Measurements from ENCODE around the gene FHIT.

Gene FHIT

GRCh38 chr3:60136601-60137000 lies 1114.7 kb downstream of the FHIT start:
- no peak for DNase-seq

DNA sequence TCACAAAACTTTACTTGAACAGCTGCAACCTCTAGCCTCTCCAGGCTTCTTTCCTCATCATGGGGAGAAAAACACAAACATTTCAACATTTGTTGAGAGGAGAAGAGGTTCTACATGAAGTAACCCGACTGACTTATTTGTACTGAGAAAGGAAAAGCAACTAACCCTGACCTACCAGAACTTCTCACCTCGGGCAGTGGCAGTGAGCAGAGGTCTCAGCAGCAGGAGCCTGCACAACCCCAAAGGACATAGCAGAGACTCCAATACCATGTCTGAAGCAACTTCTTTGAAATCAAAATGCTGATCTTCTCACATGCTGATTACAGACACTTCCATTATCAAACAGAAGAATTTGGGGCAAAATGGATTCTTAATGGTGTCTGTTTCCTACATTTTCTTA lies 1115.8 kb downstream of the FHIT start:
- no peak for DNase-seq

DNA sequence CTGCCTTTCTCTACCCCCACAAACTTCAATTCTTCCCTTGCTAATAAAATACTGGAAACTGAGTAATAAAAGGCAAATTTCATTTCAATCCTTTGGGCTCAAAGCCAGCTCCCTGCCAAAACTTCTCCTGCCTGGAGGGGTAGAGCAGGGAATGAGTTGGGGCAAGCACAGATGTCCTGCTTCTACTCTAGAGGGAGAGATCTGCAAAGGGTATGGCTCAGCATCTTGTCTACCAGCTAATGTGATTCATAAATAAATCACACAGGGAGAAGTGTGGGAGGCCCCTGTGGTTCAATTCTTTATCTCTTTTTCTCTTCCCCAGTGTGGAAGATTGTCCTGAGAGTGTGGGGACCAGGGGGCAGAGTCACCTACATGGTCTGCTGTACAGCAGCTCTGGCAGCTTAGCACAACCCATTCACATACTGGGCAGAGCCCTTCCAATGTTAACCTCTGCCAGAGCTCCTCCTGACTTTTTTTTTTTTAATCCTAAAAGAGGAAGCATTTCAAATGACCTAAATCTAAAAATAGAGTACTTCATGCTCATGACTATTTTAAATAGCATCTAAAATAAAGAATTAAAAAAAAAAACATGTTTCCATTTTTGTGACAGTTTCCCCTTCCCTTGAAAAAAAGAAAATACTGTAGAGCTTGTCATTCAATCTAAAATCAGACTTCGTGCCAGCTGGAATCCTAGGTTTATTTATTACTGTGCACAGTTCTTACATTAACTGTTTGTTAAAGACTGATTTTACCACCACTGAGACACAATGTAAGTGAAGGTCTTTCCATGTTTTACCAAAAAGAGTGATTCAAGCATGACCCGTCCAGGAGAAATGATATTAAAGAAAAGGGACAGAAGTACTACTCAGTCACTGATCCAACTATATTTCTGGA lies 1117.7 kb downstream of the FHIT start:
- DNase-seq, result no peak

GRCh38 chr3:60131618-60132017 lies 1119.6 kb downstream of the FHIT start:
- no peak for DNase-seq

GRCh38 chr3:60126511-60127304 lies 1124.5 kb downstream of the FHIT start:
- no peak for DNase-seq

DNA sequence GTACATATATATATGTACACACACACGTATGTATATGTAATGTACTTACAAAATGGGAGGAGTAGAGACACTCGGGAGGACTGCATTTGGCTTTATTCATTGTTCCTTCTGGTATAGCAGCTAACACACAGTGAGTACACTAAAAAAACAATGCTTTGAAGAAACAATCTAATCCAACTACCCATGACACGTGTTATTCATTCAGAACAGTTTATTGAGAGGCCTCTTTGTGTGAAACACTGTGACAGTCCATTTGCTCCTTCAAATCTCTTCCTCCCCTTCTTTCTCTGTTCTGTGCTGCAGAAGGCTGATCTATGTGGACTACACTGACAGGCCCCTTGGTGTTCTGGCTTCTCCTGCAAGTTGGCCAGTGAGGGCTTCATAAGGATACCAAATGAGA lies 1125.6 kb downstream of the FHIT start:
- no peak for DNase-seq

GRCh38 chr3:60120245-60120644 lies 1131.0 kb downstream of the FHIT start:
- no peak for DNase-seq

DNA sequence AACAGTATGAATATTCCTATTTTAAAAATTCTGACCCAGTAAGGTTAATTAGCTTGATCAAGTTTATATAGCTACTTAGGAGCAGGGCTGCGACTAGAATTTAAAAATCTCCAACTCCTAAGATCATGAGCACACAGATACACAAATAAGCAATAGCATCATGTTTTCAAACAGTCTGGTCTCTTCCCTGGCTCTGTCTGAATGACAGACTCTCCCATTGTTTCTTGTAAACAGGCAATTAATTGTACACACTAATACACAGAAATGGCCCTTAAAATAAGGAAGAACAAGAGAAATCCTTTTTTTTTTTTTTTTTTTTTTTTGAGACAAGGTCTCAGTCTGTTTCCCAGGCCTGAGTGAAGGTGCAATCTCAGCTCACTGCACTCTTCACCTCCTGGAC lies 1137.1 kb downstream of the FHIT start:
- no peak for DNase-seq

GRCh38 chr3:60107275-60107674 lies 1144.0 kb downstream of the FHIT start:
- no peak for DNase-seq

DNA sequence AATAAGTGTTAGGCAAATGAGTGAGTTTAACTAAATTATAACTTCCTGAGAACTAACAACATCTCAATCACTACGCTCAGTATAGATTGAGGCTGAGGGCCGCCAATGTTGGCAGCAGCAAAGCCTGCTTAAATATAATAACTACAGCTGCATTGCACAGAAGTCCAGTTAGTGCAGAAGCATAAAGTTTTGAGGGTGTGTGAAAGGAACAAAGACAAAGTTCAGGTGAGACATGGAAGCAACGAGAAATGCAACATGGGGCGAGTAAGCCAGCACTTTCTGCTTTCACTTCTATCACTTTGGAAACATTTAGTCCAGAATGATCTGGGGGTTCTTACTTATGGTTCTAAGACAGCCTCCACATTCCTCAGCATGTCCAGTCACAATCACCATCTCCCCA lies 1149.1 kb downstream of the FHIT start:
- DNase-seq, result no peak

DNA sequence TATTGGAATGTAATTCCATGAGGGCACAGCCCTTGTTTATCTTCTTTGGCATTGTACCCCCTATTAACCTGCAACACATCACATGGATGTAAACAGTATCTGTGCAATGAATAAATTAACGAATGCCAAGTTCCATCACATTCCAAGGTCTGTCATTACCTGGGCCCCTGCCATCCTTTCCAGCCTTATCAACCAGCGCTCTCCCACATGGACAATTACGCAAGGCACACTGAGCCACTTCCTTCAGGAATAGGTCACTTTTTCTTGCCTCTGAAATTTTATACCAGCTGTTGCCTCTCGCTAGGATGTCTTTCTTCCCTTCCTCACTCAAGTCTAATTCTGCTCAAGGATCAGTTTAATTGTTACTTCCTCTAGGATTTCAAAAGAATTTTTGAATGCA lies 1149.6 kb downstream of the FHIT start:
- no peak for DNase-seq

DNA sequence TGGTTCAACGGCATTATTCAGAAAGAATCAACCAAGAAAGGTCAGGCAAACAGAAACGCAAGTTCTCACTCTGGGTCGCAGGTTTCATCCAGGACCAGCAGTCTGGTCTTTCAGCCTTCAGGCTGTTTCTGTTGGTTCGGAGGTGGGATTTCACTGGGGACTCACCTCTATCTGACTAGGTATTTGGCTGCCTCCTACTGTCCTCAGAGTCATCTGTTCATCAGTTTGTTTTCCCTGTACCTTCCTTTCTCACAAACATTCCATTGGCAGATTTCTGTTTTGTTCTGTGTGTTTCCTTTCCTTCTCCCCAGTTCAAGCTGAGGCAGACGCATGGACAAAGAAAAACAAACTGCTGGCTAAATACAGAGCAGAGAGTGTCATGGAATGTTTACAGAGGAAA lies 1154.8 kb downstream of the FHIT start:
- DNase-seq, result no peak

DNA sequence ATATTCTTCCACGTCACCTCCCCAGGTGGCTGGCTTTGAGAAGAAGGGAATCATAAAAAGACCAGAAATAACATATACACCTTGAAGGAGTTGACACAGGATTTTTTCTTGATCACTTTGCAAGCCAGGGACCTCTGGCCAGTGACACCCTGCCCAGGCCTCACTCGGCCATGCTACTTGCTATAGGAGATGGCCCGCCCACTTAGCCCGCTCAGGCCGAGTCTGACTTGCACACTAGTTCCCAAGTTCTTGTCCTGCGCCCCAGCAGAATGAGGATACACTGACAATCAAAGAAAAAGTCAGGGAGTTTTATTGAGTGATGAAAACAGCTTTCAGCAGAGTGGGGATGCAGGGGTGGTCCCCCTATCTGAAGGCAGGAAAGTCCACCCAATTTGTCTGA lies 1155.3 kb downstream of the FHIT start:
- DNase-seq, result no peak

DNA sequence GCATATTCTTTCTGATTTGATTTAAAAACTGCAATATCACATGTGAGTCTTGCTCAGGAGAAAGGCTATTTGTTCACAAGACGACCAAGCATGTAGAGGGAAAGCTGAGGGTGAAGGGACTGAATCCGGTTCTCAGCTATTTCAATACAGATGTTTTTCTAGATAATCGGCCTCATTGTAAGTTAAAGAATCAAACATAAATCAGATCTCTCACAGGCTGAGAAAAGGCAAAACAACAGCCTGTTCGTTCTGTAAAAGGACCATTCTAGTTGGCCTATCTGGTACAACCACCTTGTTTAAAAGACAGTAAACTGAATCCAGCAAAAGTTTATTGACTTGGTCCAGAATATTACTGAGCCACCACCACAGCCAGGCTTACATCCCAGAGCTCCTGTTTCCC lies 1155.7 kb downstream of the FHIT start:
- no peak for DNase-seq

DNA sequence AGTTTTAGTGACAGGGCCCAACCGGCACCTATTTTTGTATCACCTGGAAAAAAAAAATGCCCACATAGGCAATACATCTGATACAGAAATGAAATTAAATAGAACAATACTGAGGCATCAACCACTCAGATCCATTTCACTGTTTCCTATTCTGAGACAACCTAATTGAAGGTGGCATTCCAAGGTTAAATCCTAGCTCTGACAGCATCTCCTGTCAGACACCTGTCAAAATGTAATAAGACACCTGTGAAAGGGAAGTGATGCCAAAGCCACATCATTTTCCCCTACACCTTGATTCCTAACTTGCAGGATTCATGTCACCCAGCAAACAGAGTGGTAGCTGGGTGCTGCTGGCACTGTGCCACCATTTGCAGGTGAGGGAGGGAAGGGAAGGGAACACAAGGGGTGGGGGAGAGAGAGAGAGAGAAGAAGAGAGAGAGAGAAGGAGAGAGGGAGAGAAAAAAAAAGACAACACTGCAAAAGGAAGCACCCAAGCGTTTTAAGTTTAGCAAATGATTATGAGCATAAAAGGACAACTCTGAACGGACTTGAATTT lies 1156.8 kb downstream of the FHIT start:
- no peak for DNase-seq

- no peak for DNase-seq
Observed at GRCh38 chr3:60090548-60090947, 1160.7 kb downstream of the FHIT start.

DNA sequence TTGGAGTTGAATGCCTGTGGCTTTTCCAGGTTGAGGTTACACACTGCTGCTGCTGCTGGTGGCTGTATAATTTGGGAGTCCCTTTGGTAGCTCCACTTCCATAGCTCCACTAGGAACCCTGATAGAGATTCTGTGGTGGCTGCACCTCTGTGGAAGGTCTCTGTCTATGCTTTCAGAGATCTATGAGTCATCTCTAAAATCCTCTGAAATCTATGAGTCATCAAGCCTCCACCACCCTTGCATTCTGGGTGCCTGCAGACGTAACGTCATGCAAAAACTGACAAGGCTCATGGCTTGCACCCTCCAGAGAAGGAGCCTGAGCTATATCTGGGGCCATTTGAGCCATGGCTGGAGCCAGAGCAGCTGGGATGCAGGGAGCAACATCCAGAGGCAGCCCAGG lies 1164.4 kb downstream of the FHIT start:
- DNase-seq, result no peak

DNA sequence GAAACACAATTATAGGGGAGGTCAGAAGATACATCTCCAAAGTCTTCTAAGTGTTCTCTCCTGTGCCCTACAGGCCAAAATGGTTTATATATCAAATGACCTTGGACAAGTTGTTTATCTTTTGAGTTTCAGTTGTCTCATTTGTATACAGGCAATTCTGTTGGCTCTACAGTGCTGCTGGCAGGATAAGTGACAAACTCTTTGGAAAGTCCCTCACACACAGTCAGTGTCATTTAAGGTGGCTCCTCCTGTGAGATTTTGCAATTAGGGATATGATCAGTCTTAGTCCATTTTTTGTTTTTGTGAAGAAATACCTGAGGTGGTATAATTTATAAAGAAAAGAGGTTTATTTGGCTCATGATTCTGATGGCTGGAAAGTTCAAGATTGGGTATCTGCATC lies 1165.6 kb downstream of the FHIT start:
- no peak for DNase-seq

DNA sequence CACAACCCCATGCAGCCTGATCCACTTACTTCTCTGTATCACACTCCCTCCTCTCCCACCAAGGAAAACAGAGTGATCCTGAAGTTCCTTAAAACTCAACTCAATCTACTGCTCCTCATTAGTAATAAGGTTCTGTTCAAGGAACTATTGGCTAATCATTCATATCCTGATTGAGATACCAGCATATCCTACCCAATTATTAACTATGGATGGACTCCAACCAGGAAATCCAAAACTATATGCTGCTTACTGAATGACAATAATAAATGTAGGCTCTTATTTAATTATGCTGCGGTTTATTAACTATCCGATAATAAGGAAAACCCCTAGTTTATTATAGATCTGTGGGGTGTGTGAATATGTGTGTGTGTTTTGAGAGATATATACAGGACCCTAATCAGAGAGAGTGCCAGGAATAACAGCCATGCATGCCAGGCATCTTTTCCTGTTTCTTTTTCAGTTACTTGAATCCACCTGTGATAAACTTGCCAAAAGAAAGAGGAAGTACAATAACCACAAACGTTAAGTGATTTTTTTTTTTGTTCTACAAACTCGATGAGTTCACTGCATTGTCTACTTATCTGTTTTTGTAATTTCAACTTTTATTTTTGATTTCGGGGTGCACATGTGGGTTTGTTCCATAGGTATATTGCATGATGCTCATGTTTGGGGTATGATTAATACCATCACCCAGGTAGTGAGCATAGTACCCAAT lies 1169.7 kb downstream of the FHIT start:
- DNase-seq, result no peak

- no peak for DNase-seq
Observed at GRCh38 chr3:60080648-60081047, 1170.6 kb downstream of the FHIT start.

DNA sequence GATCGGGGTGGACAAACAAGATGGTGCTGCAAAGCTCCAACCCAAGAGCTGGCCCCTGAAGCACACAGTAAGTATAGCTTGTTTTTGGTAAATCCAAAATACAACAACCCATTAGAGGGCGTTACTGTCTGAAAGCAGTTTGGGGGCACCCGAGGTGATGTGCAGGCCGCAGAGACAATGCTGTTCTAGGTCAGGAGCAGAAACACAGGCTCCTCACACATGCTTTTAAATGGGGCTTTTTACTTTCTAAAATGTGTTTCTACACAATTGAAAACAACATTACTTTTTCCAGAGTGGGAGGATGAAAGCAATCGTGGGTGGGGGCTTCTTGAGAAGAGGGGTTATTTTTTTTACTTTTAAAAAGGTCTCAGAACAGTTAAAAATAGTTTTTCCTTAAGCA lies 1172.2 kb downstream of the FHIT start:
- DNase-seq, result no peak

- DNase-seq, result no peak
Observed at GRCh38 chr3:60076331-60076730, 1174.9 kb downstream of the FHIT start.

GRCh38 chr3:60073942-60074341 lies 1177.3 kb downstream of the FHIT start:
- no peak for DNase-seq
